Upper lobe of left lung (tissue), 6 donors: ENCODE measurements around the gene TECRL. TPM values are rescaled to one million over a fixed set of nuclear protein-coding genes. Genes with fewer than 3 reads are reported as not detected.

Source experiments
- ATAC-seq, 2 donors: fragments of 200-7000 bp; cut with Tn5 transposase; one replicate each; pipeline ENCODE4 v1.9.1; 2022; ENCODE audit warnings: mild to moderate bottlenecking in 2 of 2, moderate library complexity in 2 of 2; ENCODE audit not compliant: low FRiP score in 2 of 2
- DNase-seq, 2 donors: peaks; one replicate each; pipeline ENCODE4 v3.0.0-alpha.2; 2019 to 2020
- H3K27ac ChIP-seq, 4 donors: fragments of 200-600 bp; sonication (generic); one replicate each; pipeline ENCODE4 v1.5.1; 2016 to 2019
- H3K27me3 ChIP-seq, 4 donors: fragments of 200-600 bp; sonication (generic); one replicate each; pipeline ENCODE4 v1.5.1; 2017 to 2019
- H3K36me3 ChIP-seq, 4 donors: fragments of 200-600 bp; sonication (generic); one replicate each; pipeline ENCODE4 v1.5.1; 2016 to 2019
- H3K4me1 ChIP-seq, 4 donors: fragments of 200-600 bp; sonication (generic); one replicate each; pipeline ENCODE4 v1.5.1; 2018 to 2019
- H3K4me3 ChIP-seq, 4 donors: fragments of 200-600 bp; sonication (generic); one replicate each; pipeline ENCODE4 v1.5.1; 2017 to 2019; ENCODE audit warnings: mild to moderate bottlenecking in 2 of 4, moderate library complexity in 1 of 4
- H3K9me3 ChIP-seq, 4 donors: fragments of 200-600 bp; sonication (generic); one replicate each; pipeline ENCODE4 v1.5.1; 2018 to 2019
- CTCF ChIP-seq, 6 experiments: fragments of 450-650 bp in 4 of 6; fragments of 200-600 bp in 2 of 6; sonication (generic) in 2 of 6; IDR thresholded peaks; one replicate each; pipeline ENCODE4 v1.5.1; 2016 to 2019; ENCODE audit warnings: antibody characterized with exemption in 6 of 6
- EP300 ChIP-seq, 4 donors: sonication (generic); formaldehyde crosslinking; IDR thresholded peaks; one replicate each; pipeline ENCODE4 v1.5.1; 2017; ENCODE audit warnings: antibody characterized with exemption in 4 of 4, control low read depth in 2 of 4
- POLR2A ChIP-seq, 4 donors: fragments of 450-650 bp; IDR thresholded peaks; one replicate each; pipeline ENCODE4 v1.5.1; 2016 to 2017; ENCODE audit warnings: antibody characterized with exemption in 4 of 4, mild to moderate bottlenecking in 2 of 4
- POLR2AphosphoS5 ChIP-seq, 2 donors: sonication (generic); formaldehyde crosslinking; IDR thresholded peaks; one replicate each; pipeline ENCODE4 v1.5.1; 2017; ENCODE audit warnings: antibody characterized with exemption in 2 of 2
- WGBS, 2 donors: methylation state at CpG; one replicate each; pipeline ENCODE4 v1.1.5; 2017 to 2018; 5-methylcytosine and 5-hydroxymethylcytosine counted together
- total RNA-seq, 6 donors: library from RNA; depleted of rRNA in 4 of 6; stranded (reverse); fragments of >200 nt in 4 of 6; gene quantifications; one replicate each; pipeline versions ENCODE4 v1.1.0 to v1.2.1, GENCODE V29; 2016 to 2021
- donor health status: DM: no; HTN: no; CAD: no; lungs with moderate emphysema.
- donor health status: DM: no; HTN: yes; CAD: no; lungs with severe emphysema.

Gene TECRL
- total RNA-seq, 6 donors from 2014 or later: not detected

DNA sequence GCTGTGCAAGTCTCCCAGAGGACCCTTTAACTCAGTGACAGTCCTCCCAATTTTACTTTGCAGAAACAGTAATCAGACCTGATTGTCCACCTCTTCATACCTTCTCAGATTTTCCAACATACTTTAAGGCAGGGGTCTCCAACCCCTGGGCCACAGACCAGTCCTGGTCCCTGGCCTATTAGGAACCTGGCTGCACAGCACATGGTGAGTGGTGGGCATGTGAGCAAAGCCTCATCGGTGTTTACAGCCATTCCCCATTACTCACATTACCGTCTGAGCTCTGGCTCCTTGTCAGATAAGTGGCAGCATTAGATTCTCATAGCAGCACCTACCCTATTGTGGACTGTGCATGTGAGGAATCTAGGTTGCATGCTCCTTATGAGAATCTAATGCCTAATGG lies 74.3 kb downstream of the TECRL start:
- WGBS, 2 donors: 84 to 92% methylated on average over 2 of the region's 2 CpGs
- no peak for TF ChIP-seq CTCF (IDR thresholded peaks at IDR 0.05)
- no peak for TF ChIP-seq POLR2AphosphoS5 (IDR thresholded peaks at IDR 0.05)
- TF ChIP-seq POLR2A (IDR thresholded peaks at IDR 0.05): no peak
- TF ChIP-seq EP300 (IDR thresholded peaks at IDR 0.05): no peak

GRCh38 chr4:64330143-64330542 lies 79.1 kb downstream of the TECRL start:
- no peak overlapping the region for H3K4me3 ChIP-seq
- H3K9me3 ChIP-seq: peaks cover 0 to 3% (median 0%) of the 10 kb centered on the region in 4 donors
- 53 to 63% methylated on average over 3 of the region's 3 CpGs for WGBS, 2 donors
- ATAC-seq (no peak), DNase-seq (no peak)
- TF ChIP-seq POLR2AphosphoS5 (IDR thresholded peaks at IDR 0.05): no peak
- no peak for TF ChIP-seq EP300 (IDR thresholded peaks at IDR 0.05)
- TF ChIP-seq POLR2A (IDR thresholded peaks at IDR 0.05): no peak
- TF ChIP-seq CTCF (IDR thresholded peaks at IDR 0.05): no peak
- no peaks in the 10 kb centered on the region for H3K4me1 ChIP-seq
- no peak overlapping the region for H3K27ac ChIP-seq
- H3K27me3 ChIP-seq: no peaks in the 10 kb centered on the region
- H3K36me3 ChIP-seq: no peaks in the 10 kb centered on the region

More for the DNA sequence above, 74.3 kb downstream of the TECRL start:
- Histone ChIP-seq H3K36me3 (no peaks in the 10 kb centered on the region), H3K4me1 (no peaks in the 10 kb centered on the region), H3K4me3 (no peak overlapping the region), H3K9me3 (no peaks in the 10 kb centered on the region), H3K27ac (no peak overlapping the region), H3K27me3 (no peaks in the 10 kb centered on the region)
- DNase-seq (no peak), ATAC-seq (peak in 1 of 2 donors; percentile 43)

DNA sequence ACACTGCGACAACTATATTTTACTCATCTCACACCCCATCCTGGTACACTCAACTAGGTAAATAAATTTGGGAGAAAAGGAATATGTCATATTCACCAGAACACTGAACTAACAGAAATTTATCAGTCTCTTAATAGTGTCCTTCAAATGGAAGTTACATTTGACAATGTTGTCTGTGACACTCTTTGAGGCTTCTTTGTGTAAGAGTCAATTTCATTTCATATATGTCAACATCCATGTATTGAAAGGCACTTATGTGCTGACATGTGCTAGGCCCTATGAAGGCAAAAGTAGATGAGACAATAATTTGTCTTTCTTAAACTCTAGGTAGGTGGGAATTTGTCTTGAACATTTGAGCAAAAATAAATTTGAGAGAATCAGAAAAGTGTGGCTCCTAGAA lies 82.0 kb downstream of the TECRL start:
- DNase-seq (no peak), ATAC-seq (no peak)
- no peak for TF ChIP-seq POLR2AphosphoS5 (IDR thresholded peaks at IDR 0.05)
- TF ChIP-seq POLR2A (IDR thresholded peaks at IDR 0.05): no peak
- TF ChIP-seq EP300 (IDR thresholded peaks at IDR 0.05): no peak
- TF ChIP-seq CTCF (IDR thresholded peaks at IDR 0.05): no peak
- Histone ChIP-seq H3K4me1 (no peaks in the 10 kb centered on the region), H3K9me3 (peaks cover 0 to 8% (median 0%) of the 10 kb centered on the region in 4 donors), H3K4me3 (no peak overlapping the region), H3K36me3 (no peaks in the 10 kb centered on the region), H3K27me3 (no peaks in the 10 kb centered on the region), H3K27ac (no peak overlapping the region)
- 92 to 97% methylated on average over 1 of the region's 1 CpG for whole genome bisulfite sequencing, 2 donors

- peaks cover 0 to 8% (median 0%) of the 10 kb centered on the region in 4 donors for H3K9me3 ChIP-seq
- ATAC-seq (no peak), DNase-seq (no peak)
- H3K4me3 ChIP-seq: no peak overlapping the region
- 80 to 95% methylated on average over 1 of the region's 1 CpG for WGBS, 2 donors
- no peaks in the 10 kb centered on the region for H3K27me3 ChIP-seq
- no peak for TF ChIP-seq POLR2AphosphoS5 (IDR thresholded peaks at IDR 0.05)
- H3K4me1 ChIP-seq: no peaks in the 10 kb centered on the region
- no peak overlapping the region for H3K27ac ChIP-seq
- no peaks in the 10 kb centered on the region for H3K36me3 ChIP-seq
Measured at GRCh38 chr4:64326507-64326906, 82.7 kb downstream of the TECRL start.

DNA sequence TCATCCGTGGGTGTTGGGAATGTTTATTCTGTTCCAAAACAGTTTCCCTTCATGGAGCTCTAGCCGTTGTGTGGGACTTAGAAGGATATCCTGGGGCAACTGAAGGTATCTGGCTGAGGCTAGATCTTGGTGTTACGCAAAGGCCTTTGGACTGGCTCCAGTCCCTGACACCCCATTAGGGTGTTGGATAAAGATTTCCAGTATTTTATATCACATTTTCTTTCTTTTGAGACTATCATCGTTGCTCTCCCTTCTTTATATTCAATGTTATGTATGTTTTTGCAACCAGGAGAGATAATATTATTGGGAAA lies 103.0 kb downstream of the TECRL start:
- 76 to 84% methylated on average over 4 of the region's 4 CpGs for WGBS, 2 donors
- Histone ChIP-seq H3K4me1 (no peaks in the 10 kb centered on the region), H3K4me3 (no peak overlapping the region), H3K9me3 (peaks cover 0 to 16% (median 0%) of the 10 kb centered on the region in 4 donors), H3K27ac (no peak overlapping the region), H3K36me3 (no peaks in the 10 kb centered on the region), H3K27me3 (no peaks in the 10 kb centered on the region)
- TF ChIP-seq POLR2A (IDR thresholded peaks at IDR 0.05) (no peak), EP300 (IDR thresholded peaks at IDR 0.05) (no peak), POLR2AphosphoS5 (IDR thresholded peaks at IDR 0.05) (no peak), CTCF (IDR thresholded peaks at IDR 0.05) (no peak)
- DNase-seq (no peak), ATAC-seq (no peak)
